Neural crest cell (in vitro differentiated cells): ENCODE data around the gene KCNMB2. TPM values are rescaled to one million over a fixed set of nuclear protein-coding genes. Genes with fewer than 3 reads are reported as not detected.

Experiments
- DNase-seq: peaks from one replicate; pipeline ENCODE4 v3.0.0; 2021; ENCODE audit warnings: low read depth, mixed read lengths, low spot score
- H3K27ac Mint-ChIP-seq: one replicate; pipeline ENCODE4 v1.8.0; 2021; ENCODE audit warnings: mild to moderate bottlenecking, mixed read lengths; ENCODE audit not compliant: unreplicated experiment
- H3K27me3 Mint-ChIP-seq: 2 replicates; pipeline ENCODE4 v1.8.0; 2021; ENCODE audit warnings: low read depth, mild to moderate bottlenecking, mixed read lengths
- H3K36me3 Mint-ChIP-seq: 2 replicates; pipeline ENCODE4 v1.8.0; 2021; ENCODE audit warnings: low read depth, mild to moderate bottlenecking, mixed read lengths
- H3K4me1 Mint-ChIP-seq: 2 replicates; pipeline ENCODE4 v1.8.0; 2021; ENCODE audit warnings: mixed read lengths
- H3K4me3 Mint-ChIP-seq: one replicate; pipeline ENCODE4 v1.8.0; 2021; ENCODE audit warnings: mild to moderate bottlenecking, mixed read lengths
- H3K9me3 Mint-ChIP-seq: 2 replicates; pipeline ENCODE4 v1.8.0; 2021; ENCODE audit warnings: mixed read lengths
- CTCF ChIP-seq: fragments of 200-600 bp; sonication (generic); conservative IDR thresholded peaks from 2 replicates; pipeline ENCODE4 v1.5.0; 2021; ENCODE audit warnings: antibody characterized with exemption, mild to moderate bottlenecking
- total RNA-seq: library from RNA; stranded (reverse); gene quantifications from 2 replicates; pipeline ENCODE4 v1.2.1, GENCODE V29; 2021

The KCNMB2 gene
- total RNA-seq, 1 donor from 2014 or later, result 0.84 TPM

GRCh38 chr3:178669758-178670157 is 133.5 kb downstream of the KCNMB2 start:
- no peaks in the 10 kb centered on the region for H3K27me3 Mint-ChIP-seq
- no peaks in the 10 kb centered on the region for H3K9me3 Mint-ChIP-seq
- H3K36me3 Mint-ChIP-seq, result no peaks in the 10 kb centered on the region
- no peak for TF ChIP-seq CTCF
- H3K4me1 Mint-ChIP-seq, result peaks cover 5% of the 10 kb centered on the region
- no peak overlapping the region for H3K4me3 Mint-ChIP-seq
- DNase-seq, result no peak
- no peak overlapping the region for H3K27ac Mint-ChIP-seq

- Mint-ChIP-seq H3K4me3 (no peak overlapping the region), H3K36me3 (no peaks in the 10 kb centered on the region), H3K4me1 (peaks cover 5% of the 10 kb centered on the region), H3K9me3 (no peaks in the 10 kb centered on the region), H3K27ac (no peak overlapping the region), H3K27me3 (no peaks in the 10 kb centered on the region)
- DNase-seq, result no peak
- TF ChIP-seq CTCF, result no peak
Observed at GRCh38 chr3:178671377-178671776, 135.1 kb downstream of the KCNMB2 start.

DNA sequence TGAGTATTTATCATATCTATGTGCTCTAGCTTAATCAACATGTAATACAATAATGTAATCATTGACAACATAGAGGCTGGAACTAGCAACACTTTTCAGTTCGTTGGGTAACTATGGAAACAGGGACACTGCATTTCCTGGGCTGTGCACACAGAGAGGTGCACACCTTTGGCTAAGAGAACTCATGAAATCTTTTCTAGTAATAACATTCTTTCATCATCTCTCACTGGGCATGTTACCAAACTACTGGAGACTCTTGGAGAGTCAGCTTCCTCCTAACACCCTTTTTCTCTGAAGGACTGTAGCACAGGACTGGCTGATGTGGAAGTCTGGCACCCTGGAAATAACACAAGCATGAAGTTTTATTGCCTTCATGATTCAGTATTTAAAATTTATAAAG is 135.6 kb downstream of the KCNMB2 start:
- no peak for TF ChIP-seq CTCF
- no peak overlapping the region for H3K27ac Mint-ChIP-seq
- H3K27me3 Mint-ChIP-seq, result no peaks in the 10 kb centered on the region

GRCh38 chr3:178672275-178672674 is 136.0 kb downstream of the KCNMB2 start:
- H3K36me3 Mint-ChIP-seq, result no peaks in the 10 kb centered on the region
- no peaks in the 10 kb centered on the region for H3K27me3 Mint-ChIP-seq
- H3K4me1 Mint-ChIP-seq, result peaks cover 5% of the 10 kb centered on the region
- H3K27ac Mint-ChIP-seq, result no peak overlapping the region
- no peak for DNase-seq
- no peak for TF ChIP-seq CTCF
- no peaks in the 10 kb centered on the region for H3K9me3 Mint-ChIP-seq
- no peak overlapping the region for H3K4me3 Mint-ChIP-seq

More for the DNA sequence above, 135.6 kb downstream of the KCNMB2 start:
- Mint-ChIP-seq H3K4me1 (peaks cover 5% of the 10 kb centered on the region), H3K4me3 (no peak overlapping the region), H3K36me3 (no peaks in the 10 kb centered on the region), H3K9me3 (no peaks in the 10 kb centered on the region)
- no peak for DNase-seq

DNA sequence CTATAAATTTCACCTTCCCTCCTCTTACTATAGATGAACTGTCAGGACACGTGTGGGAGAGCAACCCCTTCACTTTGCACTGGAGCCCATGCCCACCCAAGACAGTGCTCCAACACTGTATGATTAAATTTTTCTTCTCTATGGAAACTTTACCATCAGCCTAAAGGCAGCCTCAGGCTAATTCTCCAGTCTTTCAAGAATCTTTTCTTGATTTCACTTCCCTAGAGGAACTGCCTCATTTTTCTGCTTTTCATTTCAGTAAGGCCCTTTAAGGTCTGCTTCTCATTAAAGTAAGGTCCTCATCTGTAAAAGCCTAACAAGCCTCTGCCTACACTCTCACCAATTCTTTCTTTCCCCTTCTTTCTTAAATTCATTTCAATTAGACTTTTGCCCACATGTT is 137.3 kb downstream of the KCNMB2 start:
- no peaks in the 10 kb centered on the region for H3K36me3 Mint-ChIP-seq
- H3K4me3 Mint-ChIP-seq, result no peak overlapping the region
- peaks cover 5% of the 10 kb centered on the region for H3K4me1 Mint-ChIP-seq

More for the DNA sequence above, 137.3 kb downstream of the KCNMB2 start:
- no peak for DNase-seq
- Mint-ChIP-seq H3K9me3 (no peaks in the 10 kb centered on the region), H3K27ac (no peak overlapping the region), H3K27me3 (no peaks in the 10 kb centered on the region)
- TF ChIP-seq CTCF, result no peak
